H1 (cell line): ENCODE data around the gene C1GALT1. TPM values are rescaled to one million over a fixed set of nuclear protein-coding genes. Genes with fewer than 3 reads are reported as not detected.

ENCODE experiments used
- BRCA1 ChIP-seq: IDR thresholded peaks from 2 replicates; pipeline ENCODE4 v1.6.1; 2012; ENCODE audit warnings: low read depth, low read length, improper control_type of control experiment
- EP300 ChIP-seq, 2 experiments: IDR thresholded peaks; 1 replicate in 1 of 2; 2 replicates in 1 of 2; pipeline ENCODE4 v1.6.1; 2011 to 2012; ENCODE audit warnings: low read depth in 2 of 2, low read length in 2 of 2, mild to moderate bottlenecking in 2 of 2, borderline replicate concordance in 1 of 2, inconsistent platforms in 1 of 2, moderate library complexity in 1 of 2
- SIN3A ChIP-seq, 2 experiments: IDR thresholded peaks in 1 of 2; conservative IDR thresholded peaks in 1 of 2; 2 replicates each; pipeline ENCODE4 v1.6.1; 2011 to 2012; ENCODE audit warnings: low read length in 2 of 2, improper control_type of control experiment in 1 of 2, low read depth in 1 of 2, mild to moderate bottlenecking in 1 of 2
- SIX5 ChIP-seq: IDR thresholded peaks from 2 replicates; pipeline ENCODE4 v1.6.1; 2011; ENCODE audit warnings: mild to moderate bottlenecking, low read depth, low read length
- TAF7 ChIP-seq: optimal IDR thresholded peaks from 2 replicates; pipeline ENCODE3; 2011; ENCODE audit warnings: low read depth, mild to moderate bottlenecking, inconsistent platforms, low read length, moderate library complexity, borderline replicate concordance
- TCF12 ChIP-seq: IDR thresholded peaks from 2 replicates; pipeline ENCODE4 v1.6.1; 2011; ENCODE audit warnings: low read depth, mild to moderate bottlenecking, low read length
- YY1 ChIP-seq: IDR thresholded peaks from 2 replicates; pipeline ENCODE4 v1.6.1; 2011; ENCODE audit warnings: low read depth, mild to moderate bottlenecking, low read length
- polyA plus RNA-seq, 7 experiments: library from polyadenylated mRNA; depleted of rRNA in 3 of 7; stranded (reverse) in 5 of 7; unstranded in 2 of 7; fragments of >200 nt in 5 of 7; fragments of 200-250 nt in 2 of 7; gene quantifications; 1 replicate in 5 of 7; 2 replicates in 1 of 7; 4 replicates in 1 of 7; pipeline versions ENCODE4 v1.2.1 to v1.2.3, GENCODE V29; 2011 to 2013; ENCODE audit warnings: missing spikeins in 2 of 7, mixed read lengths in 2 of 7
- total RNA-seq: library from RNA; stranded (reverse); fragmentation: NEBNext Ultra II Directional; extraction: Animal tissue kit (Norgen Biotek cat#: 25700); gene quantifications from 2 replicates; pipeline ENCODE4 v1.2.1, GENCODE V29; 2021

Gene C1GALT1
- total and polyA plus RNA-seq, 2 of the 8 experiments (the other 6 are each of a cell fraction or from before 2014, with no cell fraction given) = 18.7 to 94.2 TPM

- no peak for TF ChIP-seq YY1
- TF ChIP-seq SIX5 = no peak
- no peak for TF ChIP-seq TAF7
- no peak for TF ChIP-seq TCF12
- TF ChIP-seq BRCA1 = no peak
- no peak for TF ChIP-seq SIN3A (conservative IDR thresholded peaks at IDR 0.05 in 1 of 2, IDR thresholded peaks at IDR 0.05 in 1 of 2; ENCODE audit: low read depth in 1 of 2, low read length in 2 of 2)
- TF ChIP-seq EP300 (IDR thresholded peaks at IDR 0.05; ENCODE audit: borderline replicate concordance in 1 of 2, low read depth in 2 of 2, low read length in 2 of 2) = no peak
These were observed 1.6 kb downstream of the C1GALT1 start (continued) for GRCh38 chr7:7183838-7184463.
